ENCODE measurements around the gene UBR3.
"Not testable (repeated sequence)": the region's sequence is repeated elsewhere in the genome, so short reads cannot be mapped to it uniquely, and the experiment has no call there.

UBR3 gene

GRCh38 chr2:169895294-169895985 lies 68.2 kb downstream of the UBR3 start:
- Histone ChIP-seq H3K4me1 (ENCODE audit: control insufficient read depth, insufficient read depth, low read length) (peaks cover 6% of the 10 kb centered on the region), H3K36me3 (ENCODE audit: control insufficient read depth, insufficient read depth, low read length) (no peaks in the 10 kb centered on the region), H3K9me3 (ENCODE audit: control insufficient read depth, low read length) (no peaks in the 10 kb centered on the region), H3K4me3 (ENCODE audit: low read length) (no peak overlapping the region), H3K27me3 (ENCODE audit: control insufficient read depth, insufficient read depth, low read length) (no peaks in the 10 kb centered on the region), H3K9ac (ENCODE audit: low read length) (no peak overlapping the region)

GRCh38 chr2:169897834-169898233 lies 70.6 kb downstream of the UBR3 start:
- Histone ChIP-seq H3K27me3 (ENCODE audit: control insufficient read depth, insufficient read depth, low read length) (no peaks in the 10 kb centered on the region), H3K4me1 (ENCODE audit: control insufficient read depth, insufficient read depth, low read length) (no peaks in the 10 kb centered on the region), H3K4me3 (ENCODE audit: low read length) (no peak overlapping the region), H3K9ac (ENCODE audit: low read length) (no peak overlapping the region), H3K9me3 (ENCODE audit: control insufficient read depth, low read length) (no peaks in the 10 kb centered on the region), H3K36me3 (ENCODE audit: control insufficient read depth, insufficient read depth, low read length) (no peaks in the 10 kb centered on the region)

GRCh38 chr2:169900103-169900502 lies 72.8 kb downstream of the UBR3 start:
- not testable (repeated sequence) for H3K4me1 ChIP-seq (ENCODE audit: control insufficient read depth, insufficient read depth, low read length); H3K36me3 ChIP-seq (ENCODE audit: control insufficient read depth, insufficient read depth, low read length); H3K9ac ChIP-seq (ENCODE audit: low read length); H3K27me3 ChIP-seq (ENCODE audit: control insufficient read depth, insufficient read depth, low read length); H3K9me3 ChIP-seq (ENCODE audit: control insufficient read depth, low read length); H3K4me3 ChIP-seq (ENCODE audit: low read length)

GRCh38 chr2:169900686-169901085 lies 73.4 kb downstream of the UBR3 start:
- no peaks in the 10 kb centered on the region for H3K9me3 ChIP-seq (ENCODE audit: control insufficient read depth, low read length)
- no peaks in the 10 kb centered on the region for H3K27me3 ChIP-seq (ENCODE audit: control insufficient read depth, insufficient read depth, low read length)
- no peaks in the 10 kb centered on the region for H3K4me1 ChIP-seq (ENCODE audit: control insufficient read depth, insufficient read depth, low read length)
- H3K36me3 ChIP-seq (ENCODE audit: control insufficient read depth, insufficient read depth, low read length), result no peaks in the 10 kb centered on the region
- no peak overlapping the region for H3K9ac ChIP-seq (ENCODE audit: low read length)
- H3K4me3 ChIP-seq (ENCODE audit: low read length), result no peak overlapping the region

GRCh38 chr2:169906731-169907130 lies 79.5 kb downstream of the UBR3 start:
- Histone ChIP-seq H3K36me3 (ENCODE audit: control insufficient read depth, insufficient read depth, low read length) (no peaks in the 10 kb centered on the region), H3K4me3 (ENCODE audit: low read length) (no peak overlapping the region), H3K9ac (ENCODE audit: low read length) (no peak overlapping the region), H3K9me3 (ENCODE audit: control insufficient read depth, low read length) (no peaks in the 10 kb centered on the region), H3K27me3 (ENCODE audit: control insufficient read depth, insufficient read depth, low read length) (no peaks in the 10 kb centered on the region), H3K4me1 (ENCODE audit: control insufficient read depth, insufficient read depth, low read length) (no peaks in the 10 kb centered on the region)

- H3K36me3 ChIP-seq (ENCODE audit: control insufficient read depth, insufficient read depth, low read length), result no peaks in the 10 kb centered on the region
Observed at GRCh38 chr2:169909376-169909775, 82.1 kb downstream of the UBR3 start.

GRCh38 chr2:169910109-169910799 lies 83.0 kb downstream of the UBR3 start:
- Histone ChIP-seq H3K36me3 (ENCODE audit: control insufficient read depth, insufficient read depth, low read length) (no peaks in the 10 kb centered on the region), H3K27me3 (ENCODE audit: control insufficient read depth, insufficient read depth, low read length) (no peaks in the 10 kb centered on the region)

More at GRCh38 chr2:169909376-169909775, 82.1 kb downstream of the UBR3 start:
- H3K4me3 ChIP-seq (ENCODE audit: low read length), result no peak overlapping the region
- H3K27me3 ChIP-seq (ENCODE audit: control insufficient read depth, insufficient read depth, low read length), result no peaks in the 10 kb centered on the region
- no peaks in the 10 kb centered on the region for H3K4me1 ChIP-seq (ENCODE audit: control insufficient read depth, insufficient read depth, low read length)
- H3K9me3 ChIP-seq (ENCODE audit: control insufficient read depth, low read length), result no peaks in the 10 kb centered on the region
- no peak overlapping the region for H3K9ac ChIP-seq (ENCODE audit: low read length)

GRCh38 chr2:169911119-169911518 lies 83.9 kb downstream of the UBR3 start:
- Histone ChIP-seq H3K9me3 (ENCODE audit: control insufficient read depth, low read length) (no peaks in the 10 kb centered on the region), H3K9ac (ENCODE audit: low read length) (no peak overlapping the region), H3K4me3 (ENCODE audit: low read length) (no peak overlapping the region), H3K27me3 (ENCODE audit: control insufficient read depth, insufficient read depth, low read length) (no peaks in the 10 kb centered on the region), H3K4me1 (ENCODE audit: control insufficient read depth, insufficient read depth, low read length) (no peaks in the 10 kb centered on the region), H3K36me3 (ENCODE audit: control insufficient read depth, insufficient read depth, low read length) (no peaks in the 10 kb centered on the region)

More at GRCh38 chr2:169910109-169910799, 83.0 kb downstream of the UBR3 start:
- Histone ChIP-seq H3K9me3 (ENCODE audit: control insufficient read depth, low read length) (no peaks in the 10 kb centered on the region), H3K4me3 (ENCODE audit: low read length) (no peak overlapping the region), H3K4me1 (ENCODE audit: control insufficient read depth, insufficient read depth, low read length) (no peaks in the 10 kb centered on the region), H3K9ac (ENCODE audit: low read length) (no peak overlapping the region)

- H3K9ac ChIP-seq (ENCODE audit: low read length), result no peak overlapping the region
- no peak overlapping the region for H3K4me3 ChIP-seq (ENCODE audit: low read length)
- H3K9me3 ChIP-seq (ENCODE audit: control insufficient read depth, low read length), result no peaks in the 10 kb centered on the region
- H3K36me3 ChIP-seq (ENCODE audit: control insufficient read depth, insufficient read depth, low read length), result no peaks in the 10 kb centered on the region
- no peaks in the 10 kb centered on the region for H3K4me1 ChIP-seq (ENCODE audit: control insufficient read depth, insufficient read depth, low read length)
- H3K27me3 ChIP-seq (ENCODE audit: control insufficient read depth, insufficient read depth, low read length), result no peaks in the 10 kb centered on the region
Observed at GRCh38 chr2:169916623-169917022, 89.4 kb downstream of the UBR3 start.

GRCh38 chr2:169923977-169924376 lies 96.7 kb downstream of the UBR3 start:
- Histone ChIP-seq H3K36me3 (ENCODE audit: control insufficient read depth, insufficient read depth, low read length) (no peaks in the 10 kb centered on the region), H3K27me3 (ENCODE audit: control insufficient read depth, insufficient read depth, low read length) (no peaks in the 10 kb centered on the region), H3K9me3 (ENCODE audit: control insufficient read depth, low read length) (no peaks in the 10 kb centered on the region), H3K4me1 (ENCODE audit: control insufficient read depth, insufficient read depth, low read length) (no peaks in the 10 kb centered on the region), H3K4me3 (ENCODE audit: low read length) (no peak overlapping the region), H3K9ac (ENCODE audit: low read length) (no peak overlapping the region)

GRCh38 chr2:169925968-169926367 lies 98.7 kb downstream of the UBR3 start:
- Histone ChIP-seq H3K27me3 (ENCODE audit: control insufficient read depth, insufficient read depth, low read length) (no peaks in the 10 kb centered on the region), H3K4me1 (ENCODE audit: control insufficient read depth, insufficient read depth, low read length) (no peaks in the 10 kb centered on the region), H3K4me3 (ENCODE audit: low read length) (no peak overlapping the region), H3K9ac (ENCODE audit: low read length) (no peak overlapping the region), H3K36me3 (ENCODE audit: control insufficient read depth, insufficient read depth, low read length) (no peaks in the 10 kb centered on the region), H3K9me3 (ENCODE audit: control insufficient read depth, low read length) (no peaks in the 10 kb centered on the region)

- H3K4me1 ChIP-seq (ENCODE audit: control insufficient read depth, insufficient read depth, low read length), result no peaks in the 10 kb centered on the region
- H3K27me3 ChIP-seq (ENCODE audit: control insufficient read depth, insufficient read depth, low read length), result no peaks in the 10 kb centered on the region
- no peaks in the 10 kb centered on the region for H3K36me3 ChIP-seq (ENCODE audit: control insufficient read depth, insufficient read depth, low read length)
- no peak overlapping the region for H3K9ac ChIP-seq (ENCODE audit: low read length)
- no peaks in the 10 kb centered on the region for H3K9me3 ChIP-seq (ENCODE audit: control insufficient read depth, low read length)
- no peak overlapping the region for H3K4me3 ChIP-seq (ENCODE audit: low read length)
Observed at GRCh38 chr2:169928463-169928864, 101.2 kb downstream of the UBR3 start.
